ENCODE data around the gene SLC18A2.

- TF ChIP-seq CTCF (IDR thresholded peaks at IDR 0.05) (no peak), POLR2AphosphoS5 (IDR thresholded peaks at IDR 0.05; ENCODE audit: low read depth, low read length) (no peak)
Observed at GRCh38 chr10:117197189-117197588, 43.7 kb upstream of the SLC18A2 start, which contains the start of gene KCNK18.
